IMR-90 (cell line): Measurements from ENCODE around the gene DAPK3. TPM values are rescaled to one million over a fixed set of nuclear protein-coding genes. Genes with fewer than 3 reads are reported as not detected.

ENCODE experiments used
- ATAC-seq: fragments of 200-7000 bp; cut with Tn5 transposase; 2 replicates; pipeline ENCODE4 v1.9.1; 2020; ENCODE audit warnings: low read depth, mild to moderate bottlenecking, moderate library complexity
- BruUV-seq: library from RNA; stranded (reverse); fragments of 400-500 nt; replicated peaks from 2 replicates; lab custom pipeline; 2021; lab: Mats Ljungman, UMichigan
- CTCF ChIA-PET: fragments of 300-600 bp; formaldehyde crosslinking; extraction: SDS; loops from one replicate; lab custom pipeline; 2021; ENCODE audit warnings: antibody characterized with exemption; lab: Yijun Ruan, JAX
- POLR2A ChIA-PET: fragments of 300-600 bp; sonication (Branson Sonifier 250); formaldehyde crosslinking; loops from one replicate; lab custom pipeline; 2022; ENCODE audit warnings: antibody characterized with exemption; ENCODE audit not compliant: unreplicated experiment; lab: Charles Lee
- DNase-seq: peaks from one replicate; pipeline ENCODE4 v3.0.0; 2013
- H2AFZ ChIP-seq: replicated peaks from 2 replicates; pipeline ENCODE3; 2013; ENCODE audit warnings: low read length, mild to moderate bottlenecking; ENCODE audit not compliant: poor library complexity
- H2AK5ac ChIP-seq: 2 replicates; pipeline ENCODE4 v1.6.1; 2013; ENCODE audit warnings: low read depth, low read length, inconsistent platforms
- H2AK9ac ChIP-seq: replicated peaks from 2 replicates; pipeline ENCODE3; 2013; ENCODE audit warnings: mild to moderate bottlenecking, low read depth, low read length, moderate library complexity; ENCODE audit not compliant: poor library complexity
- H2BK120ac ChIP-seq: 2 replicates; pipeline ENCODE4 v1.6.1; 2013; ENCODE audit warnings: low read depth, low read length, inconsistent platforms
- H2BK15ac ChIP-seq: 3 replicates; pipeline ENCODE4 v1.6.1; 2013; ENCODE audit warnings: low read depth, low read length, inconsistent platforms
- H2BK20ac ChIP-seq: 2 replicates; pipeline ENCODE4 v1.6.1; 2013; ENCODE audit warnings: low read depth, mild to moderate bottlenecking, inconsistent platforms, low read length, moderate library complexity
- H2BK5ac ChIP-seq: 2 replicates; pipeline ENCODE4 v1.6.1; 2013; ENCODE audit warnings: mild to moderate bottlenecking, low read depth, low read length, inconsistent platforms; ENCODE audit not compliant: poor library complexity, severe bottlenecking
- H3K14ac ChIP-seq: replicated peaks from 2 replicates; pipeline ENCODE4 v1.6.1; 2013; ENCODE audit warnings: low read depth, low read length, inconsistent platforms
- H3K18ac ChIP-seq: 2 replicates; pipeline ENCODE4 v1.6.1; 2013; ENCODE audit warnings: low read depth, low read length, control low read depth
- H3K23ac ChIP-seq: 2 replicates; pipeline ENCODE4 v1.6.1; 2013; ENCODE audit warnings: low read depth, low read length, inconsistent platforms
- H3K27ac ChIP-seq: 2 replicates; pipeline ENCODE4 v1.5.1; 2013; ENCODE audit warnings: mild to moderate bottlenecking, control low read depth, low read length; ENCODE audit not compliant: insufficient read depth
- H3K27me3 ChIP-seq: 2 replicates; pipeline ENCODE4 v1.6.1; 2013; ENCODE audit warnings: low read length; ENCODE audit not compliant: control insufficient read depth, insufficient read depth
- H3K36me3 ChIP-seq: 2 replicates; pipeline ENCODE4 v1.6.1; 2013; ENCODE audit warnings: low read length, mixed read lengths; ENCODE audit not compliant: control insufficient read depth, insufficient read depth
- H3K4ac ChIP-seq: 2 replicates; pipeline ENCODE4 v1.6.1; 2013; ENCODE audit warnings: low read depth, low read length, inconsistent platforms
- H3K4me1 ChIP-seq: 2 replicates; pipeline ENCODE4 v1.6.1; 2013; ENCODE audit warnings: low read length, mixed read lengths; ENCODE audit not compliant: control insufficient read depth, insufficient read depth
- H3K4me2 ChIP-seq: 2 replicates; pipeline ENCODE4 v1.6.1; 2013; ENCODE audit warnings: low read depth, mild to moderate bottlenecking, control low read depth, low read length, moderate library complexity
- H3K4me3 ChIP-seq: 2 replicates; pipeline ENCODE4 v1.5.1; 2013; ENCODE audit warnings: low read depth, mild to moderate bottlenecking, control low read depth, low read length, moderate library complexity; ENCODE audit not compliant: insufficient read depth
- H3K56ac ChIP-seq: 2 replicates; pipeline ENCODE4 v1.6.1; 2013; ENCODE audit warnings: low read length, inconsistent platforms; ENCODE audit not compliant: insufficient read depth; ENCODE audit errors: extremely low read depth
- H3K79me1 ChIP-seq, 2 experiments: 2 replicates each; pipeline ENCODE4 v1.6.1; 2013; ENCODE audit warnings: low read length in 2 of 2, inconsistent platforms in 1 of 2, low read depth in 1 of 2
- H3K9ac ChIP-seq: 2 replicates; pipeline ENCODE4 v1.6.1; 2013; ENCODE audit warnings: low read depth, low read length, control low read depth
- H3K9me1 ChIP-seq: 2 replicates; pipeline ENCODE4 v1.6.1; 2013; ENCODE audit warnings: low read length, inconsistent platforms; ENCODE audit not compliant: insufficient read depth
- H3K9me3 ChIP-seq: 2 replicates; pipeline ENCODE4 v1.6.1; 2013; ENCODE audit warnings: low read length; ENCODE audit not compliant: control insufficient read depth, insufficient read depth
- H4K20me1 ChIP-seq: 2 replicates; pipeline ENCODE4 v1.6.1; 2013; ENCODE audit warnings: low read length, inconsistent platforms; ENCODE audit not compliant: insufficient read depth
- H4K5ac ChIP-seq: 2 replicates; pipeline ENCODE4 v1.6.1; 2013; ENCODE audit warnings: mild to moderate bottlenecking, low read depth, low read length, control low read depth
- H4K8ac ChIP-seq, 2 experiments: 2 replicates each; pipeline ENCODE4 v1.6.1; 2013; ENCODE audit warnings: low read depth in 2 of 2, low read length in 2 of 2, control low read depth in 1 of 2, inconsistent platforms in 1 of 2
- H4K91ac ChIP-seq: 2 replicates; pipeline ENCODE4 v1.6.1; 2013; ENCODE audit warnings: low read depth, low read length, inconsistent platforms; ENCODE audit not compliant: insufficient read depth
- BHLHE40 ChIP-seq: fragments of 150-350 bp; IDR thresholded peaks from 2 replicates; pipeline ENCODE4 v1.6.1; 2016; ENCODE audit warnings: mild to moderate bottlenecking, low read depth, low read length
- CHD1 ChIP-seq: IDR thresholded peaks from 2 replicates; pipeline ENCODE4 v1.6.1; 2012; ENCODE audit warnings: low read depth, low read length, improper control_type of control experiment
- RFX5 ChIP-seq: IDR thresholded peaks from 2 replicates; pipeline ENCODE4 v1.8.0; 2012; ENCODE audit warnings: low read depth, mild to moderate bottlenecking, low read length, moderate library complexity
- USF2 ChIP-seq: fragments of 150-350 bp; IDR thresholded peaks from 2 replicates; pipeline ENCODE4 v1.6.1; 2017; ENCODE audit warnings: mild to moderate bottlenecking, antibody characterized with exemption, low read length, low read depth
- WGBS, 2 experiments: methylation state at CpG; one replicate each; pipeline versions ENCODE4 v1.1.5 to v1.1.7; 2013; ENCODE audit warnings: missing lambda C conversion rate in 2 of 2; ENCODE audit not compliant: insufficient read length in 1 of 2; ENCODE audit errors: extremely low coverage in 2 of 2; 5-methylcytosine and 5-hydroxymethylcytosine counted together
- dilution Hi-C: fragments of 300-500 bp; cut with HindIII; formaldehyde crosslinking; loops from one replicate; pipeline ENCODE4 v1.14.3; 2018; ENCODE audit warnings: low sequenced_read_pairs; ENCODE audit not compliant: unreplicated experiment
- in situ Hi-C: fragments of 300-500 bp; cut with MboI; formaldehyde crosslinking; loops from 3 replicates; pipeline ENCODE4 v1.14.3; 2019; ENCODE audit warnings: low sequenced_read_pairs, inconsistent platforms, mixed read lengths
- intact Hi-C: fragments of 100-400 bp; cut with micrococcal nuclease; formaldehyde crosslinking; loops from 2 replicates; pipeline ENCODE4 v1.10.0; 2022
- polyA plus RNA-seq, 3 experiments: library from polyadenylated mRNA; depleted of rRNA; stranded (reverse); fragments of >200 nt; gene quantifications; 2 replicates each; pipeline ENCODE4 v1.2.3, GENCODE V29; 2012; ENCODE audit warnings: low replicate concordance in 1 of 3
- total RNA-seq: library from RNA; depleted of rRNA; stranded (reverse); fragments of >200 nt; gene quantifications from 2 replicates; pipeline ENCODE4 v1.2.3, GENCODE V29; 2012

The DAPK3 gene
- total and polyA plus RNA-seq, 2 of the 4 experiments (the other 2 are of a cell fraction): 145 to 188 TPM

- dilution Hi-C loops: no loop called here
- H4K20me1 ChIP-seq: peaks cover 74% of the 10 kb centered on the region
- no peak overlapping the region for H4K91ac ChIP-seq
- H3K23ac ChIP-seq: no peak overlapping the region
- H2BK5ac ChIP-seq: no peak overlapping the region
- no peak overlapping the region for H4K8ac ChIP-seq
- no peak overlapping the region for H3K56ac ChIP-seq
- H3K79me1 ChIP-seq: peaks cover 15 to 85% of the 10 kb centered on the region in 2 experiments
- ChIA-PET POLR2A (no interaction called here), CTCF (no interaction called here)
- in situ Hi-C loops: no loop called here
- no peak overlapping the region for H3K14ac ChIP-seq
- no peak overlapping the region for H3K4ac ChIP-seq
- H2AK9ac ChIP-seq: no peak overlapping the region
- H2BK15ac ChIP-seq: no peak overlapping the region
- H3K9ac ChIP-seq: no peak overlapping the region
- no TSS peak for BruUV-seq
- no peak overlapping the region for H2AFZ ChIP-seq
- ATAC-seq (no peak), DNase-seq (no peak)
- no peaks in the 10 kb centered on the region for H3K9me1 ChIP-seq
- no CpG with 5 or more reads among the region's 15 CpGs for WGBS, 2 experiments
- H2BK120ac ChIP-seq: no peak overlapping the region
- H2BK20ac ChIP-seq: no peak overlapping the region
- H3K4me1 ChIP-seq: no peaks in the 10 kb centered on the region
- no peak overlapping the region for H3K4me3 ChIP-seq
- no peaks in the 10 kb centered on the region for H3K27me3 ChIP-seq
- H3K9me3 ChIP-seq: no peaks in the 10 kb centered on the region; the same call in 1 of the 2 replicates
- intact Hi-C loops: no loop called here
- no peak for TF ChIP-seq USF2
- no peak for TF ChIP-seq BHLHE40
- TF ChIP-seq CHD1: no peak
- TF ChIP-seq RFX5: no peak
- no peak overlapping the region for H3K4me2 ChIP-seq
- H2AK5ac ChIP-seq: no peak overlapping the region
- H3K27ac ChIP-seq: no peak overlapping the region
- no peak overlapping the region for H3K18ac ChIP-seq
- H4K5ac ChIP-seq: no peak overlapping the region
- H3K36me3 ChIP-seq: peaks cover 46% of the 10 kb centered on the region
Observed at GRCh38 chr19:4016903-4017638, 46.2 kb upstream of the DAPK3 start.
